HL-60 (cell line): Measurements from ENCODE around the gene AKNA.

ENCODE experiments used
- DNase-seq, 2 experiments: peaks; one replicate each; pipeline ENCODE4 v3.0.0-alpha.2; 2010 to 2020; ENCODE audit warnings: low read depth in 1 of 2, low spot score in 1 of 2
- H3K27ac ChIP-seq: fragments of 250-450 bp; sonication (Bioruptor Pico); replicated peaks from 2 replicates; pipeline ENCODE4 v1.5.1; 2020; ENCODE audit warnings: mild to moderate bottlenecking, moderate library complexity
- H3K27me3 ChIP-seq: fragments of 250-450 bp; sonication (Bioruptor Pico); 2 replicates; pipeline ENCODE4 v1.5.1; 2021; ENCODE audit warnings: mild to moderate bottlenecking, moderate library complexity; ENCODE audit not compliant: insufficient read depth, poor library complexity, severe bottlenecking
- H3K4me3 ChIP-seq: replicated peaks from 2 replicates; pipeline ENCODE4 v1.5.1; 2011; ENCODE audit warnings: mild to moderate bottlenecking, control low read depth, low read length; ENCODE audit not compliant: insufficient read depth
- GABPA ChIP-seq: IDR thresholded peaks from 2 replicates; pipeline ENCODE4 v1.6.1; 2012; ENCODE audit warnings: low read depth
- POLR2AphosphoS5 ChIP-seq: IDR thresholded peaks from 2 replicates; pipeline ENCODE4 v1.6.1; 2012; ENCODE audit warnings: low read depth
- REST ChIP-seq: IDR thresholded peaks from 2 replicates; pipeline ENCODE4 v1.6.1; 2012; ENCODE audit warnings: low read depth; ENCODE audit not compliant: insufficient replicate concordance
- SPI1 ChIP-seq: IDR thresholded peaks from 2 replicates; pipeline ENCODE4 v1.6.1; 2012; ENCODE audit warnings: low read depth, mild to moderate bottlenecking, borderline replicate concordance
- TF ChIP-seq, protein P1 (sequence below): IDR thresholded peaks from one replicate; pipeline ENCODE4 v1.5.1; 2011; ENCODE audit warnings: low read length, control low read depth, inconsistent platforms; ENCODE audit not compliant: insufficient read depth

AKNA gene

GRCh38 chr9:114392749-114393112 is 4.9 kb upstream of the AKNA start:
- DNase-seq: no peak
- no peak overlapping the region for H3K4me3 ChIP-seq
- TF ChIP-seq POLR2AphosphoS5 (no peak), REST (no peak), GABPA (no peak), SPI1 (no peak)
- TF ChIP-seq, protein P1, sequence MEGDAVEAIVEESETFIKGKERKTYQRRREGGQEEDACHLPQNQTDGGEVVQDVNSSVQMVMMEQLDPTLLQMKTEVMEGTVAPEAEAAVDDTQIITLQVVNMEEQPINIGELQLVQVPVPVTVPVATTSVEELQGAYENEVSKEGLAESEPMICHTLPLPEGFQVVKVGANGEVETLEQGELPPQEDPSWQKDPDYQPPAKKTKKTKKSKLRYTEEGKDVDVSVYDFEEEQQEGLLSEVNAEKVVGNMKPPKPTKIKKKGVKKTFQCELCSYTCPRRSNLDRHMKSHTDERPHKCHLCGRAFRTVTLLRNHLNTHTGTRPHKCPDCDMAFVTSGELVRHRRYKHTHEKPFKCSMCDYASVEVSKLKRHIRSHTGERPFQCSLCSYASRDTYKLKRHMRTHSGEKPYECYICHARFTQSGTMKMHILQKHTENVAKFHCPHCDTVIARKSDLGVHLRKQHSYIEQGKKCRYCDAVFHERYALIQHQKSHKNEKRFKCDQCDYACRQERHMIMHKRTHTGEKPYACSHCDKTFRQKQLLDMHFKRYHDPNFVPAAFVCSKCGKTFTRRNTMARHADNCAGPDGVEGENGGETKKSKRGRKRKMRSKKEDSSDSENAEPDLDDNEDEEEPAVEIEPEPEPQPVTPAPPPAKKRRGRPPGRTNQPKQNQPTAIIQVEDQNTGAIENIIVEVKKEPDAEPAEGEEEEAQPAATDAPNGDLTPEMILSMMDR: no peak
- no peaks in the 10 kb centered on the region for H3K27me3 ChIP-seq
- no peak overlapping the region for H3K27ac ChIP-seq

DNA sequence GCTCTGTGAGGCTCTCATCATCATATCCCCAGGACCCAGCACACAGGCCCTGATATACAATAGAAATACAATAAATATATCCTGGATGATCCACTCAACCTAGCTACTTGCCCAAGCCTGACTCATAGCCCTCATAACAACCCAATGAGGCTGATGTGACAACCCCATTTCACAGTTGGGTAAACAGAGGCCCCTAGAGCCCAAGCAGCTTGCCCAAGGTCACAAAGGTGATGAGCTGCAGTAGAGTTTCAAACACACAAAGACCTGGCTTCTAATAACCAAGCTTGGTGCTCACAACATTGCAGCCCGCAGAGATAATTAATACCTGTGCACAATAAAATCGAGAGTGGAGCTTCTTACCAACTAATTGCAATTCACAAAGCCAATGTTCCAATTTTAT is 3.2 kb upstream of the AKNA start:
- no peak overlapping the region for H3K4me3 ChIP-seq
- DNase-seq: no peak
- no peaks in the 10 kb centered on the region for H3K27me3 ChIP-seq
- no peak for TF ChIP-seq SPI1
- no peak for TF ChIP-seq REST
- no peak for TF ChIP-seq POLR2AphosphoS5
- TF ChIP-seq GABPA: no peak
- TF ChIP-seq, protein P1: no peak
- no peak overlapping the region for H3K27ac ChIP-seq

DNA sequence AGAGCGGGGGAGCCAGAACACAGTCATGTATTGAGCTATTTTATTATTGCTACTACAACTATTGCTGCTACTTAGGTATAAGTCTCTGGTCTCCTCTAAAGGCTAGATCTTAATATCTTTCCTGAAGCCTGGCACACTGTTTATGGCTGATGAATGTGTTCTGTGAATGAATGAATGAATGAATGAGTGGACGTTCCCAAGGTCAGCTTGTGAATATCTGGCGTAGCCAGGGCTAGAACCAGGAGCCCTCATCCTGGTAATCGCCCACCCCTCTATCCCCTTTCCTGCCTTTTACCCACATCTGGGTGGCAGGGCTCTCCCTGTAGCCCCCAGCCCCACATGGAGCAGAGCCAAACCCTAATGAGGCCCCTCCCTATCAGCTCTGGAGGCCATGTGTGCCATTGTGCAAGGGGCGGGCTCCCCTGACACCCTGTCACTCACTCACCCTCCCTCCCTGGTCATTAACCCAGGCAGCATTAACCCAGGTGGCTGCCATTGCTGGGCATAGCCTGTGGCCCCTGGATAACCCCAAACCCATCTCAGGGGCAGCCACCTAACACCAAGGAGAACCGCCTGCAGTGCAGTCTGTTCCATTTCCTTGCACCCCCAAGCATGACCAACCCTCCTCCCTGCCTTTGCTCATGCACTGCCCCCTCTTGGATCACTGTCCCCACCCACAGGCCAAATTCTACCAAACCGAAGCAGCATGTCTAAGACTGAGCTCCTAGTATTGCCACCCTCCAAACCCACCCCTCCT is 2.0 kb upstream of the AKNA start:
- H3K27ac ChIP-seq: no peak overlapping the region; the same call in 1 of the 2 replicates
- DNase-seq: no peak
- H3K4me3 ChIP-seq: no peak overlapping the region
- TF ChIP-seq SPI1 (no peak), GABPA (no peak), REST (no peak), POLR2AphosphoS5 (no peak)
- TF ChIP-seq, protein P1: no peak
- no peaks in the 10 kb centered on the region for H3K27me3 ChIP-seq
